ENCODE measurements around the gene CAST.
A peak's percentile ranks its signal among the peaks of the same experiment; 100 is the strongest.

The CAST gene

GRCh38 chr5:96745025-96745424 is 82.8 kb downstream of the CAST start (continued):
- TF ChIP-seq ZNF580 (tag by site-specific recombination; IDR thresholded peaks at IDR 0.05) (peak; percentile 65; the same call in 1 of the 2 replicates), KLF1 (tag by site-specific recombination; IDR thresholded peaks at IDR 0.05) (no peak)

GRCh38 chr5:96745844-96746531 is 83.8 kb downstream of the CAST start:
- ChIA-PET CTCF (interaction anchor here (0.6 to 0.9 kb wide), 3 partner anchors 12 to 401 kb away, joined by 3 to 4 read pairs (median 3); no protein-coding TSS in a partner anchor), POLR2A (no interaction called here)
- 0 out of 2 replicates have a peak overlapping the region, but pooled peaks have one; percentile 28 for H3K27ac ChIP-seq (ENCODE audit: extremely low read depth, low read depth, low read length)
- peaks cover 7% of the 10 kb centered on the region for H3K4me1 ChIP-seq (ENCODE audit: control insufficient read depth, insufficient read depth, low read length)
- H3K9me3 ChIP-seq (ENCODE audit: control insufficient read depth, insufficient read depth, low read depth, low read length): no peaks in the 10 kb centered on the region
- peaks cover 9 to 53% of the 10 kb centered on the region in 2 experiments; a peak in 1 of 3 replicates for H3K36me3 ChIP-seq (ENCODE audit: control insufficient read depth in 2 of 2, insufficient read depth in 1 of 2, low read length in 2 of 2)
- no peak overlapping the region for H3K4me3 ChIP-seq (ENCODE audit: low read depth, low read length)
- no peak for TF ChIP-seq ZNF544 (tag by site-specific recombination; IDR thresholded peaks at IDR 0.05)
- TF ChIP-seq ZNF202 (tag by site-specific recombination; IDR thresholded peaks at IDR 0.05; ENCODE audit: borderline replicate concordance): no peak
- no peak for TF ChIP-seq ZNF692 (tag by site-specific recombination; IDR thresholded peaks at IDR 0.05)
- TF ChIP-seq ZNF24 (tag by site-specific recombination; IDR thresholded peaks at IDR 0.05): peak; percentile 92
- no peak for TF ChIP-seq ZNF785 (tag by site-specific recombination; IDR thresholded peaks at IDR 0.05)
- TF ChIP-seq ZFP41 (tag by site-specific recombination; IDR thresholded peaks at IDR 0.05; ENCODE audit: borderline replicate concordance): no peak
- TF ChIP-seq ZNF830 (tag by site-specific recombination; IDR thresholded peaks at IDR 0.05; ENCODE audit: low read depth): no peak
- peak; percentile 97 for TF ChIP-seq BCL11A (tag by site-specific recombination; IDR thresholded peaks at IDR 0.05; ENCODE audit: low read depth)
- TF ChIP-seq ZBTB44 (tag by site-specific recombination; IDR thresholded peaks at IDR 0.05): peak; percentile 100
- TF ChIP-seq ZNF670 (tag by site-specific recombination; IDR thresholded peaks at IDR 0.05; ENCODE audit: low read depth): no peak
- TF ChIP-seq ZNF639 (tag by site-specific recombination; IDR thresholded peaks at IDR 0.05): peak; percentile 90
- no peak for TF ChIP-seq ZNF280C (tag by site-specific recombination; IDR thresholded peaks at IDR 0.05)
- TF ChIP-seq REPIN1 (tag by site-specific recombination; IDR thresholded peaks at IDR 0.05; ENCODE audit: low read depth): 0 out of 2 replicates have a peak, but pooled peaks have one; percentile 79
- peak; percentile 69; the same call in 1 of the 2 replicates for TF ChIP-seq ZNF610 (tag by site-specific recombination; IDR thresholded peaks at IDR 0.05; ENCODE audit: borderline replicate concordance)
- TF ChIP-seq ZFP69B (tag by site-specific recombination; IDR thresholded peaks at IDR 0.05): 0 out of 2 replicates have a peak, but pooled peaks have one; percentile 44
- TF ChIP-seq GLI2 (tag by site-specific recombination; IDR thresholded peaks at IDR 0.05; ENCODE audit: borderline replicate concordance, low read depth): peak; percentile 77; the same call in 1 of the 2 replicates
- TF ChIP-seq ZNF580 (tag by site-specific recombination; IDR thresholded peaks at IDR 0.05): peak; percentile 94; the same call in 1 of the 2 replicates
- no peak for TF ChIP-seq ZNF777 (tag by site-specific recombination; IDR thresholded peaks at IDR 0.05; ENCODE audit: borderline replicate concordance)
- peak; percentile 32; the same call in 1 of the 2 replicates for TF ChIP-seq KLF9 (tag by site-specific recombination; IDR thresholded peaks at IDR 0.05; ENCODE audit: low read depth)
- TF ChIP-seq ZNF558 (tag by site-specific recombination; IDR thresholded peaks at IDR 0.05): peak; percentile 68; the same call in 1 of the 2 replicates
- TF ChIP-seq ZNF423 (tag by site-specific recombination; IDR thresholded peaks at IDR 0.05): peak; percentile 59; the same call in 1 of the 2 replicates
- TF ChIP-seq ZNF426 (tag by site-specific recombination; IDR thresholded peaks at IDR 0.05): no peak; the same call in 1 of the 2 replicates
- peak; percentile 97 for TF ChIP-seq WT1 (tag by site-specific recombination; IDR thresholded peaks at IDR 0.05)
- peak; percentile 88 for TF ChIP-seq SCRT1 (tag by site-specific recombination; IDR thresholded peaks at IDR 0.05; ENCODE audit: borderline replicate concordance)
- no peak for TF ChIP-seq ZNF510 (tag by site-specific recombination; IDR thresholded peaks at IDR 0.05; ENCODE audit: insufficient replicate concordance)

All from HEK293 (cell line).